Suprapubic skin (tissue), 4 donors: ENCODE measurements around the gene CDH13.

ENCODE experiments used
- POLR2A ChIP-seq, 2 donors: fragments of 450-650 bp; IDR thresholded peaks; one replicate each; pipeline ENCODE4 v1.6.1; 2017; ENCODE audit warnings: antibody characterized with exemption in 2 of 2, mild to moderate bottlenecking in 2 of 2, moderate library complexity in 2 of 2
- POLR2AphosphoS5 ChIP-seq, 3 donors: sonication (generic); formaldehyde crosslinking; IDR thresholded peaks; one replicate each; pipeline ENCODE4 v1.6.1; 2017; ENCODE audit warnings: antibody characterized with exemption in 3 of 3
- TF ChIP-seq, protein P1 (sequence below), 2 donors: fragments of 200-600 bp in 1 of 2; fragments of 450-650 bp in 1 of 2; sonication (generic) in 1 of 2; IDR thresholded peaks; one replicate each; pipeline ENCODE4 v1.5.1; 2016 to 2019; ENCODE audit warnings: antibody characterized with exemption in 2 of 2, mild to moderate bottlenecking in 1 of 2, moderate library complexity in 1 of 2

DNA sequence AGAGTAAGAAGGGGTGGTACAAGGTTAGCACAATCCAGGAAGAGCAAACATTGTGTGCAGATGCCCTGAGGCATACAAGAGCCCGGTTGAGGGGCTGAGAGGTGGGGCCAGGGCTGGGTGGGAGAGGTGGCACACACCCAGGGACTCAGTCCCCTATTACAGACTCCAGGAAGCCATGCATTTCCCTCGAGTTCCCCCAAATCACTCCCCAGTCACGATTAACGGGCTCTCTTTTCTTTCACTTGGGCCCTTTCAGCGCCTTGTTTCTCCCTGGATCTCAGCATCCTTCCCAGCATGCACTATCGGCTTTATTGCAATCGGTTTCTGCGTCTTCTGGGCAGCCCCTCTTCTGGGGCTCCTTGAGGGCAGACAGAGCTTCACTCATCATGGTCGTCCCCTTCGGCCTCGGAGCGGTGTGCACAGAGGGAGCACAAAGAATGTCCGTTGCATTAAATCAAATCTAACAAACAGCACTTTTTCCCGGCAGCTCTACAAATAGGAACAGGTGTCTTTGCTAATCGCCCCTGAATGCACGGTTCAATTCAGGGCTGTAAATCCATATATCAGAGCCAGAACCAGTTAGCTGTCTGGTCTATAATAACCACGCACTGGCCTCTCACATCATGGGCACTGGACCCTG is 996.4 kb downstream of the CDH13 start:
- TF ChIP-seq, protein P1, sequence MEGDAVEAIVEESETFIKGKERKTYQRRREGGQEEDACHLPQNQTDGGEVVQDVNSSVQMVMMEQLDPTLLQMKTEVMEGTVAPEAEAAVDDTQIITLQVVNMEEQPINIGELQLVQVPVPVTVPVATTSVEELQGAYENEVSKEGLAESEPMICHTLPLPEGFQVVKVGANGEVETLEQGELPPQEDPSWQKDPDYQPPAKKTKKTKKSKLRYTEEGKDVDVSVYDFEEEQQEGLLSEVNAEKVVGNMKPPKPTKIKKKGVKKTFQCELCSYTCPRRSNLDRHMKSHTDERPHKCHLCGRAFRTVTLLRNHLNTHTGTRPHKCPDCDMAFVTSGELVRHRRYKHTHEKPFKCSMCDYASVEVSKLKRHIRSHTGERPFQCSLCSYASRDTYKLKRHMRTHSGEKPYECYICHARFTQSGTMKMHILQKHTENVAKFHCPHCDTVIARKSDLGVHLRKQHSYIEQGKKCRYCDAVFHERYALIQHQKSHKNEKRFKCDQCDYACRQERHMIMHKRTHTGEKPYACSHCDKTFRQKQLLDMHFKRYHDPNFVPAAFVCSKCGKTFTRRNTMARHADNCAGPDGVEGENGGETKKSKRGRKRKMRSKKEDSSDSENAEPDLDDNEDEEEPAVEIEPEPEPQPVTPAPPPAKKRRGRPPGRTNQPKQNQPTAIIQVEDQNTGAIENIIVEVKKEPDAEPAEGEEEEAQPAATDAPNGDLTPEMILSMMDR (IDR thresholded peaks at IDR 0.05) = no peak
- TF ChIP-seq POLR2AphosphoS5 (IDR thresholded peaks at IDR 0.05) (no peak), POLR2A (IDR thresholded peaks at IDR 0.05) (no peak)
